ENCODE results near the gene SCAMP1.
"Not testable (repeated sequence)": the region's sequence is repeated elsewhere in the genome, so short reads cannot be mapped to it uniquely, and the experiment has no call there.

Gene SCAMP1

DNA sequence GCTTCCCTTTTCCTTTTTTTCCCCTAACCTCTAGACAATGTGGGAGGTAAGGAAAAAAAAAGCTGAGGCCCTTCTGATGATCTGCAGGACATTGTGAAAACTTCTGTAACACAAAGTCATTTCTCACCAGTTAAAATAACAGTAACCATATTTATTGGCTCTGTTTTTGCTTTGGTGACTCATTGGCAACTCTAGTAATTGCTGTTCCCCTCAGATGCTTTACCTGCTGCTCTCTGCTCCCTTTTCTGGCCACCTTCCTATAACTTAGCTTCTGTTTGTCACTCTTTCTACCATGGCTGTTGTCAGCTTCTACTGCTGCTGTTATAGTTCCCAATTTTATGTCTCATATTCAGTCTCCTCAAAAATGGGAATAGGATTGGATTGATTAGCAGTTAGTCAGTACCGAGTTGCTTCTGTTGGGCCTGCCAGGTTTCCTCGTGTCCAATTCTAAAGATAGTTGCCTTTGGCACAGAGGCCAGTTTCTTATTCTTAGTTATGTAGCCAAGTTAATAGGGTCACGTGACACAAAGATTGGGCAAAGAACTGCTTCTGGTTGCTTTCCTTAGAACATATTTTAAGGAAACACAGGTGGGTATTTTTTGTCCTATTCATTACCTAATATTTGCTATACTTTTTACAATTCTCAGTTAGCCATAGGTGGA lies 16.8 kb downstream of the SCAMP1 start:
- Mint-ChIP-seq H3K27ac (no peak overlapping the region), H3K9me3 (no peaks in the 10 kb centered on the region), H3K36me3 (peaks cover 1% of the 10 kb centered on the region), H3K27me3 (no peaks in the 10 kb centered on the region), H3K4me1 (no peaks in the 10 kb centered on the region), H3K4me3 (no peak overlapping the region)
- CTCF ChIA-PET: interaction anchor here (1.0 kb wide), 1 partner anchor 9 kb away, joined by 3 read pairs; no protein-coding TSS in a partner anchor
- DNase-seq: no peak

DNA sequence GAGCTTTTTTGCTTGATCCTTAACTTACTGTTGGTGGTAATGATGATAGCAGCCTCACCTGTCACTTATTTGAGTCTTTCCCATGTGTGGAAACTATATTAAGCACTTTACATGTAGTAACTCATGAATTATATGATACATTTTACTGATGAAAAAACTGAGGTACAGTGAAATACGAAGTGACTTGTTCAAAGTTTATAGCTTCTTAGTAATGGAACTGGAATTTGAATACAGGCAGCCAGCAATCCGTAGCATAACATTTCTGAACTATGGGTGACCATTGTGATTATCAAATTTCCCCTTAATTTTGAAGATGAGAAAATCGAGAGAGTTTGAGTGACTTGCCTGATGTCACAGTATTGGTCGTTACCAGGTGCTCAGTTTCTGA lies 17.3 kb downstream of the SCAMP1 start:
- peaks cover 1% of the 10 kb centered on the region for H3K36me3 Mint-ChIP-seq
- H3K27ac Mint-ChIP-seq: no peak overlapping the region
- no peaks in the 10 kb centered on the region for H3K4me1 Mint-ChIP-seq
- H3K9me3 Mint-ChIP-seq: no peaks in the 10 kb centered on the region
- no peak overlapping the region for H3K4me3 Mint-ChIP-seq
- no peak for DNase-seq
- CTCF ChIA-PET: interaction anchor here (1.0 kb wide), 1 partner anchor 9 kb away, joined by 3 read pairs; no protein-coding TSS in a partner anchor
- no peaks in the 10 kb centered on the region for H3K27me3 Mint-ChIP-seq

DNA sequence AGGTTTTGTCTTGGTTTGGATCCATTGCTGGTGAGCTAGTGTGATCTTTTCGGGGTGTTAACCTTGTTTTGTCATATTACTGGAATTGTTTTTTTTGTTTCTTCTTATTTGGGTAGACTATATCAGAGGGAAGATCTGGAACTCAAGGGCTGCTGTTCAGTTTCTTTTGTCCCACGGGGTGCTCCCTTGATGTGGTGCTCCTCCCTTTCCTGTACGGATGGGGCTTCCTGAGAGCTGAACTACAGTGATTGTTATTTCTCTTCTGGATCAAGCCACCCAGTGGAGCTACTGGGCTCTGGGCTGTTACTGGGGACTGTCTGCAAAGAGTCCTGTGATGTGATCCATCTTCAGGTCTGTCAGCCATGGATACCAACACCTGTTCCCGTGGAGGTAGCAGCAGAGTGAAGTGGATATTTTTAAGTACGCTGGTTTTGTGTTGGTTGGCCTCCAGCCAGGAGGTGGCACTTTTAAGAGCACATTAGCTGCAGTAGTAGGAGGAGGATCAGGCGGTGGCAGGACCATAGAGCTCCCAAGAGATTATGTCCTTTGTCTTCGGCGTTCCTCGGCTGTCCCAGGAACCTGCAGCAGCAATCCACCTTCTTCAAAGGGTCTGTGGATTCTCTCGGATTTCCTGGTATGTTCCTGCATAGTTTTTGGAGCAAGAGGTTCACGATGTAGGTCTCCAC lies 27.2 kb downstream of the SCAMP1 start:
- Mint-ChIP-seq H3K27me3 (no peaks in the 10 kb centered on the region), H3K9me3 (peaks cover 46% of the 10 kb centered on the region), H3K4me1 (peaks cover 28% of the 10 kb centered on the region), H3K4me3 (no peak overlapping the region), H3K36me3 (peaks cover 36% of the 10 kb centered on the region), H3K27ac (no peak overlapping the region)
- no peak for DNase-seq
- CTCF ChIA-PET: interaction anchor here (1.0 kb wide), 1 partner anchor 9 kb away, joined by 3 read pairs; no protein-coding TSS in a partner anchor

DNA sequence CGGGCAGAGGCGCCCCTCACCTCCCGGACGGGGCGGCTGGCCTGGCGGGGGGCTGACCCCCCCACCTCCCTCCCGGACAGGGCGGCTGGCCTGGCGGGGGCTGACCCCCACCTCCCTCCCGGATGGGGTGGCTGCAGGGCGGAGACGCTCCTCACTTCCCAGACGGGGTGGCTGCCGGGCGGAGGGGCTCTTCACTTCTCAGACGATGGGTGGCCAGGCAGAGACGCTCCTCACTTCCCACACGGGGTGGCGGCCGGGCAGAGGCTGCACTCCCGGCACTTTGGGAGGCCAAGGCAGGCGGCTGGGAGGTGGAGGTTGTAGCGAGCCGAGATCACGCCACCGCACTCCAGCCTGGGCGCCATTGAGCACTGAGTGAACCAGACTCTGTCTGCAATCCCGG lies 30.9 kb downstream of the SCAMP1 start:
- H3K27me3 Mint-ChIP-seq, DNase-seq, H3K27ac Mint-ChIP-seq, H3K4me3 Mint-ChIP-seq, CTCF ChIA-PET: not testable (repeated sequence)
- Mint-ChIP-seq H3K4me1 (peaks cover 12% of the 10 kb centered on the region), H3K36me3 (peaks cover 23% of the 10 kb centered on the region), H3K9me3 (peaks cover 19% of the 10 kb centered on the region)

DNA sequence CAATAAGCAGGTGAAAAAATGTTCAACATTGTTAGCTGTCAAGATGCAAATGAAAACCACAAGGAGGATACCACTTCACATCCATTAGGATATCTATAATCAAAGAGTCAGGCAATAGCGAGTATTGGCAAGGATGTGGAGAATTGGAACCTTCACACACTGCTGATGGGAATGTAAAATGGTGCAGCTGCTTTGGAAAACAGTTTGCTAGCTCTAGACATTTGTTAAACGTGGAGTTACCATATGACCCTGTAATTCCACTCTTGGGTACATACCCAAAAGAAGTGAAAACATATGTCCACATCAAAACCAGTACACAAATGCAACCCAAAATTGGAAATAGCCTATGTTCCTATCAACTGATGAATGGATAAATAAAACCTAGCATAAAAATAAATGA lies 37.4 kb downstream of the SCAMP1 start:
- no peaks in the 10 kb centered on the region for H3K4me1 Mint-ChIP-seq
- H3K9me3 Mint-ChIP-seq: peaks cover 1% of the 10 kb centered on the region
- H3K36me3 Mint-ChIP-seq: peaks cover 9% of the 10 kb centered on the region
- no peaks in the 10 kb centered on the region for H3K27me3 Mint-ChIP-seq
- CTCF ChIA-PET: interaction anchor here (1.1 kb wide), 1 partner anchor 10 kb away, joined by 3 read pairs; no protein-coding TSS in a partner anchor
- H3K27ac Mint-ChIP-seq: no peak overlapping the region
- H3K4me3 Mint-ChIP-seq: no peak overlapping the region
- DNase-seq: no peak

DNA sequence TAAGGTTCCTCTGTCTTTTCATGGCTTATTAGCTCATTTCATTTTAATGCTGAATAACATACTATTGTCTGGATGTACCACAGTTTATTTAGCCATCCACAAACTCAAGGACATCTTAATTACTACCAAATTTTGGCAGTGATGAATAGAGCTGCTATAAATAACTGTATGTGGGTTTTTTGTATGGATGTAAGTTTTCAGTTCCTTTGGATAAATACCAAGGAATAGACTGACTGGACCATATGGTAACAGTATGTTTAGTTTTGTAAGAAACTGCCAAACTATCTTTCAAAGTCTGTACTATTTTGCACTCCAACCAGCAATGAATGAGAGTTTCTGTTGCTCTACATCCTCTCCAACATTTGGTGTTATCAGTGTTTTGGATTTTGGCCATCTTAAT lies 38.7 kb downstream of the SCAMP1 start:
- peaks cover 8% of the 10 kb centered on the region for H3K36me3 Mint-ChIP-seq
- H3K27me3 Mint-ChIP-seq: no peaks in the 10 kb centered on the region
- no peak overlapping the region for H3K27ac Mint-ChIP-seq
- no peaks in the 10 kb centered on the region for H3K4me1 Mint-ChIP-seq
- CTCF ChIA-PET: no interaction called here
- H3K9me3 Mint-ChIP-seq: peaks cover 1% of the 10 kb centered on the region
- no peak for DNase-seq
- H3K4me3 Mint-ChIP-seq: no peak overlapping the region

DNA sequence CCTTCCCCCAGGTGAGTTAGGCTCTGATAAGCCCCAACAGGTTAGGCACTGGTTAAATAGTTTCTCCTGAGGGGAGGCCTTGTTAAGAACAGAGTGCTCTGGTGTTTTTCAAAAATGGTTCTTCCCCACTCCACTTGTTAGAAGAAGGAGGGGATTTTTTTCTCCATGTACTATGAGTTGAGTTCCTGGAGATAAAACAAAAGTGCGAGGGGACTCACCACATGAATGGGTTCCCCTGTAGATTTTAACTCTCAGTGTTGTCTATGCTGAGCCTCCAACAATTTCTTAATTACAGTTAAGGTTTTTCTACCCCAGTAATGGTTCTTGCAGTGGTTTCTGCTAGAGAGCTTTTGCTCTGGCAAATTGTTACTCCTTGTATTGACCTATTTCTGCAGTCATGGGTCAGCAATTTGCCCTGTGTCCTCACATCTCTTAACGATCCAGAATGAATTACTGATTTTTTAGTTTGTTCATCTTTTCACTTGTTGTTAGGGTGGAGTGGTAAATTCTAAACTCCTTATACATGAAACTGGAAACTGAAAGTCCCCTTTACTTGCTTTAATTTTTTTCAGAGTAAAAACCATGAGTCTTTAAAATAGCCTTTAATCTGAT lies 44.4 kb downstream of the SCAMP1 start:
- Mint-ChIP-seq H3K27me3 (no peaks in the 10 kb centered on the region), H3K27ac (no peak overlapping the region), H3K9me3 (peaks cover 8% of the 10 kb centered on the region), H3K36me3 (peaks cover 12% of the 10 kb centered on the region), H3K4me3 (no peak overlapping the region), H3K4me1 (peaks cover 22% of the 10 kb centered on the region)
- no peak for DNase-seq
- CTCF ChIA-PET: no interaction called here

DNA sequence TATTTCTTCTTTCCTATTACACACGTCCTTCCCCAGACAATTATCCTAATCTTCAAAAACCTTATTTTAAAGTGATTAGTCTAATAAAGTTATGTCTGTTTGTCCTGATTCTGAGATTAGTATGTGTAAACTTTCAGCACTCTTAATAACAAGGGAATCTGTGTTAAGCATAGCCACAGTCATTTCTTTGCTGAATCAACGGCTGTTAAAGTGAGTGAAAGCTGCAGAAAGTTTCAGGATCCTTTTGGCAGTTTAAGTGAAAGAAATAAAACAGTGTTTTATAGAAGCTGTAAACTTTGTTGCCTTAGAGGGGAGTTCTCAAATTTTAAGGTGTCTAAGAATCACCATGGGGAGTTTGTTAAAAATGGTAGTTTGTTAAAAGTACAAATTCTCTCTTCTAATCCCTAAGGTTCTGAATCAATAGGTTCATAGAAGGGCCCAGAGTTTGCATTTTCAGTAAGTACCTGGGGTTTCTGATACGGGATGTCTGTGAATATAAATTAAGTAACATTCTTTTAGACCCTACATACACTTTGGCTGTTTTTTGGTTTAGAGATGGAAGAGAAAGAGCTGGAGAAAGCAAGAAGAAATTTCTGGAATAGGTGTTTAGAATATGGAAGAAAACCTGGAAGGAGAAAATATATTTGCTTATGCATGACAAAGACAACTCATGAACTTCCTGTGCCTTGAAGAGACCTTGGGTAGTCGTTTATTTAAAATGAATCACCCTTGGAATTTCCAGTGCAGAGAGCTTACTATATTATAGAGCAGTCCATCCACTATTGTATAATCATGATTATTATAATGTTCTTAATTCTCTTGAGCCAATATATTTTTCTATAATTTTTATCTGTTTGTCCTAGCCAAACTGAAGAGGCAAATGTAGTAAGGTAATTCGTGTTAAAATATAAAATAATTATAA lies 45.7 kb downstream of the SCAMP1 start:
- no peak overlapping the region for H3K4me3 Mint-ChIP-seq
- H3K27me3 Mint-ChIP-seq: no peaks in the 10 kb centered on the region
- peak overlapping the region; percentile 9 for H3K27ac Mint-ChIP-seq
- peaks cover 22% of the 10 kb centered on the region for H3K4me1 Mint-ChIP-seq
- DNase-seq: no peak
- H3K36me3 Mint-ChIP-seq: peaks cover 12% of the 10 kb centered on the region
- CTCF ChIA-PET: no interaction called here
- H3K9me3 Mint-ChIP-seq: peaks cover 7% of the 10 kb centered on the region

DNA sequence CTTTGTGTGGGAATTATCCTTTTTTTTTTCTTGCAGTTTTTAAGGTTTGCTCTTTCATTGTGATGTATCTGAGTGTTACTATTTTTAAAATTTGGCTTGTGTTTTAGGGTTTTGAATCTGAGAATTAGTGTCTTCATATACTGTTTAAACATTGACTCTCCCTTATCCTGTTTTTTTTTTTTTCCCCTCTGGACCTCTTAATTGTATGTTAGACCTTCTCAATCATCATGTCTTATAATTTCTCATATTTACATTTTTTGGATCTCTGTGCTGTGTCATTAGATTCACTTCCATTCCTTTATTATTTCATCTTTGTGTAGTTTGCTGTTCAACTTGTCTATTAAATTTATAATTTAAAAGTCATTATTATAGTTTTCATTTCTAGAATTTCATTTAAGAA lies 47.0 kb downstream of the SCAMP1 start:
- no peak overlapping the region for H3K4me3 Mint-ChIP-seq
- no peaks in the 10 kb centered on the region for H3K27me3 Mint-ChIP-seq
- peaks cover 22% of the 10 kb centered on the region for H3K4me1 Mint-ChIP-seq
- DNase-seq: no peak
- CTCF ChIA-PET: interaction anchor here (0.7 kb wide), 1 partner anchor 970 kb away, joined by 3 read pairs; no protein-coding TSS in a partner anchor
- H3K9me3 Mint-ChIP-seq: peaks cover 7% of the 10 kb centered on the region
- no peak overlapping the region for H3K27ac Mint-ChIP-seq
- H3K36me3 Mint-ChIP-seq: peaks cover 10% of the 10 kb centered on the region

DNA sequence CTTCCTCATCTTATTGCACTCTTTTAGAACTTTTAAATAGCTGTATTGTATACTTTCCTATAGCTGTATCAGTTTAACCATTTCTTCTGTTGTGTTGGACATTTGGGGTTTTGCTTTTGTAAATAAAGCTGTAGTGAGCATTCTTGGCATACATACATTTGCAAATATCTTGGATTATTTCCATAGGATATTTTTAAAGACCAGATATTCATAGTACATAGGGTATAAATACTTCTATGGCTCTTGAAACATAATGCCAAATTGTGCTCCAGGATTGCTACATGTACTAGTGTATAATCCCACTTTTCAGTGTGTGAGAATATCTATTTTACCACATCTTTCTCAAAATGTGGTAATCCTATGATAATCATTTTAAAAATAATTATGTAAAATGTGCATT lies 51.2 kb downstream of the SCAMP1 start:
- Mint-ChIP-seq H3K27me3 (no peaks in the 10 kb centered on the region), H3K36me3 (peaks cover 14% of the 10 kb centered on the region), H3K4me3 (no peak overlapping the region), H3K27ac (no peak overlapping the region), H3K9me3 (peaks cover 7% of the 10 kb centered on the region), H3K4me1 (peaks cover 2% of the 10 kb centered on the region)
- no peak for DNase-seq
- CTCF ChIA-PET: no interaction called here

DNA sequence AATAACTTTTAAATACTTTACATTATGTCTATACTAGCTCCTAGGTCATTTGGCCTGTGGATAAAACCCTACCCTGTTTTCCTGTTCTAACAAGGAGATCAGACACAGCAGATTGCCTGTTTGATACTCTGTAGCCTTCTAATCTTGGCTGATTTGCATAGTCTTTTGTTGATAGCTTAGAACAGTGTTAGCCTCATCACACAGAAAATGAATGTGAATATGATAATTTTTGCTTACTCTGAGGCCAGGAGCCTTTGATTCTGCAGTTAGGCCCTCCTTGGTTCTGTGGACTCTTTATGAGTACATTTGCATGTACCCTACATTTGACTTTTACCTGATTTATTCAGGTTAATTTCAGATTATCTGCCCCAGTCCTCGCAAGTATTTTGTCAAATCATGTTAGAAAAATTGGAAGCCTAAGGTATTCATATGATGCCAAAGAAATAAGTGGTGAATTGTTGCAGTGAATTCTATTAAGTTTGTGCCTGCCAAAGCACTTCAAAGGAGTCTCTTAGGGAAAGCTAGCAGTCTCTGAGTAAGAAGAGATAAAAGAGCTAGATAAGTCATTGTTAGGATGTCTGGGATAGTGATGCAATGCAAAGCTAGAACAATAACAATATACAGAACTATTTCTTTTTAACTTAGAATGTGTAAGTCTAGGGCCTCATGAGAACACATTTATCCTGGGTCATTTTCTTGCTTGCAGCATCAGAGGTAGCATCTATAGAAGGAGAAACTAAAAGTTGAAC lies 56.4 kb downstream of the SCAMP1 start:
- H3K4me3 Mint-ChIP-seq: no peak overlapping the region
- H3K27me3 Mint-ChIP-seq: no peaks in the 10 kb centered on the region
- CTCF ChIA-PET: no interaction called here
- H3K9me3 Mint-ChIP-seq: no peaks in the 10 kb centered on the region
- H3K36me3 Mint-ChIP-seq: peaks cover 19% of the 10 kb centered on the region
- DNase-seq: no peak
- H3K4me1 Mint-ChIP-seq: no peaks in the 10 kb centered on the region
- no peak overlapping the region for H3K27ac Mint-ChIP-seq

DNA sequence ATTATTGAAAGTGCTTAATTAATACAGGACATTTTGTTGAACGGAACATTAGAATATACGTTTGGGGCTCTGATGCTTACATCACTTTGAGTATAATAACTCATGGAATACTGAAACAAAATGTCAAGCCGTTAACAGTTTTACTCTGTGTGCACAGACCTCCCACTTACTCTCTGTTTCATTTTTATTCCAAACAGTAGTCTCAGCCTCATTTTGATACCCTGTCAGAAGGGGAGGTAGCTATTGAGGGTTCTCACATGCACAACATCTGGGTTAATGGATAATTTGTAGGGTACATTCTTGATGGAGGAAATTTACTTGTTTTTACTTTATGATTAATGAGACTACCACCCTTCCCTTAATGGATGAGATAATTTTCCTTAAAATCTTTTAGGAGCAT lies 59.0 kb downstream of the SCAMP1 start:
- no peak overlapping the region for H3K4me3 Mint-ChIP-seq
- no peaks in the 10 kb centered on the region for H3K27me3 Mint-ChIP-seq
- H3K9me3 Mint-ChIP-seq: no peaks in the 10 kb centered on the region
- H3K36me3 Mint-ChIP-seq: peaks cover 23% of the 10 kb centered on the region
- H3K4me1 Mint-ChIP-seq: no peaks in the 10 kb centered on the region
- no peak for DNase-seq
- CTCF ChIA-PET: no interaction called here
- H3K27ac Mint-ChIP-seq: no peak overlapping the region

DNA sequence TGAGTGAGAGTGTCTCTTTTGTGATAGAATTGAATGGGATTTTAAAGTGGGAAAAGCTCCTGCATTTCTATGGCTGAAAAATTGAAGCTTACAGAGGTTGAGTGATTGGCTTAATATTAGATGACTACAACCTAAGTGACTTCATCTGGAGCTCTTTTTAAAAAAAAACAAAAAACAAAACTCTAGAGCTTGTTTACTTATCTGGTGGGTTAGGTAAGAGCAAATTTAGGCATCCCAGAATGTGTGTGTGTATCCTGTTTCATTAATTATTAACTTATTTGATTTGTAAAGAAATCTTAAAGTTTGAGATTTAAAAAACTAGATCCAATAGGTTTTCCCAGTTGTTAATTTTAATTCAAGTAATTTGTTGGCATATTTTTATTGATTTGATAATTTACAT lies 60.1 kb downstream of the SCAMP1 start:
- Mint-ChIP-seq H3K36me3 (peaks cover 21% of the 10 kb centered on the region), H3K27ac (no peak overlapping the region), H3K9me3 (no peaks in the 10 kb centered on the region), H3K27me3 (no peaks in the 10 kb centered on the region), H3K4me3 (no peak overlapping the region), H3K4me1 (no peaks in the 10 kb centered on the region)
- CTCF ChIA-PET: no interaction called here
- no peak for DNase-seq
